HG03025 (cell line): ENCODE measurements around the gene WDR27.

Source experiments
- ATAC-seq: cut with Tn5 transposase; IDR thresholded peaks from one replicate; pipeline ENCODE4 v1.9.1; 2021; ENCODE audit warnings: mild to moderate bottlenecking, moderate library complexity; ENCODE audit not compliant: unreplicated experiment, low FRiP score

WDR27 gene

GRCh38 chr6:169642455-169642854 lies 59.4 kb downstream of the WDR27 start:
- no peak for ATAC-seq

GRCh38 chr6:169641461-169642085 lies 60.3 kb downstream of the WDR27 start:
- ATAC-seq = no peak

GRCh38 chr6:169640983-169641382 lies 60.8 kb downstream of the WDR27 start:
- ATAC-seq = no peak

- no peak for ATAC-seq
These were observed 61.4 kb downstream of the WDR27 start for GRCh38 chr6:169640351-169640852.

- no peak for ATAC-seq
These were observed 62.1 kb downstream of the WDR27 start for GRCh38 chr6:169639653-169640278.

- no peak for ATAC-seq
These were observed 62.9 kb downstream of the WDR27 start for GRCh38 chr6:169638915-169639314.

- ATAC-seq = no peak
These were observed 63.4 kb downstream of the WDR27 start for GRCh38 chr6:169638388-169638787.

GRCh38 chr6:169635345-169635744 lies 66.5 kb downstream of the WDR27 start:
- ATAC-seq = no peak

- ATAC-seq = no peak
These were observed 69.0 kb downstream of the WDR27 start for GRCh38 chr6:169632841-169633240.

- ATAC-seq = no peak
These were observed 72.6 kb downstream of the WDR27 start for GRCh38 chr6:169629256-169629655.

- no peak for ATAC-seq
These were observed 73.9 kb downstream of the WDR27 start for GRCh38 chr6:169627736-169628607.

- no peak for ATAC-seq
These were observed 75.2 kb downstream of the WDR27 start for GRCh38 chr6:169626649-169627048.

- no peak for ATAC-seq
These were observed 75.7 kb downstream of the WDR27 start for GRCh38 chr6:169626169-169626568.

- no peak for ATAC-seq
These were observed 76.5 kb downstream of the WDR27 start for GRCh38 chr6:169625376-169625775.

- ATAC-seq = no peak
These were observed 77.0 kb downstream of the WDR27 start for GRCh38 chr6:169624785-169625184.

- no peak for ATAC-seq
These were observed 77.9 kb downstream of the WDR27 start for GRCh38 chr6:169623975-169624374.

- no peak for ATAC-seq
These were observed 78.5 kb downstream of the WDR27 start for GRCh38 chr6:169623343-169623742.

GRCh38 chr6:169622618-169623017 lies 79.2 kb downstream of the WDR27 start:
- no peak for ATAC-seq

- ATAC-seq = no peak
These were observed 80.5 kb downstream of the WDR27 start for GRCh38 chr6:169621311-169621710.

GRCh38 chr6:169620171-169621130 lies 81.4 kb downstream of the WDR27 start:
- ATAC-seq = no peak
